Neural progenitor cell (in vitro differentiated cells): ENCODE measurements around the gene PRR16.

Source experiments
- EZH2 ChIP-seq: fragments of 200-600 bp; sonication (generic); IDR thresholded peaks from 2 replicates; pipeline ENCODE4 v1.6.1; 2017; ENCODE audit warnings: antibody characterized with exemption, mild to moderate bottlenecking, moderate library complexity
- EZH2phosphoT487 ChIP-seq: fragments of 200-600 bp; sonication (generic); IDR thresholded peaks from 2 replicates; pipeline ENCODE4 v1.6.1; 2017; ENCODE audit warnings: antibody characterized with exemption
- TF ChIP-seq, protein P1 (sequence below): fragments of 200-600 bp; sonication (generic); IDR thresholded peaks from 2 replicates; pipeline ENCODE4 v1.5.1; 2017; ENCODE audit warnings: antibody characterized with exemption, mild to moderate bottlenecking

DNA sequence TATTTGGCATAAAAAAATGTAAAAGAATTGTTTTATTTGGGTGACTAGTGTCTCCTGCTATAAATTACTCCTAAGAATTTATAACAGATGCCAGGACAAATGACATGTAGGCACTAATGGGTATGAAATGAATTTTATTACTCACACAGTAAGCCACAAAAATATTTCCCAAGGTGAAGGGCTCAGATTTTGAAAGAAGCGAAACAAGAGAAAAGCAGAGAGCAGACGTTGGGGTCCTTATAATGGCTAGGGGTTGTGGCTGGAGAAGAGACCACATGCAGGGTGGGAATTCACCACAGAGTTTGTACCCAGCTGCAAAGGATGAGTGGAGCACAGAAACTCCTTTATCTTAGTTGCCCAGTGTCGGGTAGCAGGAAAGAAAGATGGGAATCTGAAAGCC, 45.0 kb upstream of the PRR16 start:
- TF ChIP-seq, protein P1, sequence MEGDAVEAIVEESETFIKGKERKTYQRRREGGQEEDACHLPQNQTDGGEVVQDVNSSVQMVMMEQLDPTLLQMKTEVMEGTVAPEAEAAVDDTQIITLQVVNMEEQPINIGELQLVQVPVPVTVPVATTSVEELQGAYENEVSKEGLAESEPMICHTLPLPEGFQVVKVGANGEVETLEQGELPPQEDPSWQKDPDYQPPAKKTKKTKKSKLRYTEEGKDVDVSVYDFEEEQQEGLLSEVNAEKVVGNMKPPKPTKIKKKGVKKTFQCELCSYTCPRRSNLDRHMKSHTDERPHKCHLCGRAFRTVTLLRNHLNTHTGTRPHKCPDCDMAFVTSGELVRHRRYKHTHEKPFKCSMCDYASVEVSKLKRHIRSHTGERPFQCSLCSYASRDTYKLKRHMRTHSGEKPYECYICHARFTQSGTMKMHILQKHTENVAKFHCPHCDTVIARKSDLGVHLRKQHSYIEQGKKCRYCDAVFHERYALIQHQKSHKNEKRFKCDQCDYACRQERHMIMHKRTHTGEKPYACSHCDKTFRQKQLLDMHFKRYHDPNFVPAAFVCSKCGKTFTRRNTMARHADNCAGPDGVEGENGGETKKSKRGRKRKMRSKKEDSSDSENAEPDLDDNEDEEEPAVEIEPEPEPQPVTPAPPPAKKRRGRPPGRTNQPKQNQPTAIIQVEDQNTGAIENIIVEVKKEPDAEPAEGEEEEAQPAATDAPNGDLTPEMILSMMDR, result no peak
- TF ChIP-seq EZH2 (no peak), EZH2phosphoT487 (no peak)
